Measurements from ENCODE around the gene FHOD3.

FHOD3 gene

GRCh38 chr18:36522509-36522908 is 225.0 kb downstream of the FHOD3 start:
- DNase-seq (ENCODE audit: low read depth): no peak

- no peak for DNase-seq (ENCODE audit: low read depth)
Measured at GRCh38 chr18:36525913-36526312, 228.4 kb downstream of the FHOD3 start.

- DNase-seq (ENCODE audit: low read depth): no peak
Measured at GRCh38 chr18:36526611-36527010, 229.1 kb downstream of the FHOD3 start.

DNA sequence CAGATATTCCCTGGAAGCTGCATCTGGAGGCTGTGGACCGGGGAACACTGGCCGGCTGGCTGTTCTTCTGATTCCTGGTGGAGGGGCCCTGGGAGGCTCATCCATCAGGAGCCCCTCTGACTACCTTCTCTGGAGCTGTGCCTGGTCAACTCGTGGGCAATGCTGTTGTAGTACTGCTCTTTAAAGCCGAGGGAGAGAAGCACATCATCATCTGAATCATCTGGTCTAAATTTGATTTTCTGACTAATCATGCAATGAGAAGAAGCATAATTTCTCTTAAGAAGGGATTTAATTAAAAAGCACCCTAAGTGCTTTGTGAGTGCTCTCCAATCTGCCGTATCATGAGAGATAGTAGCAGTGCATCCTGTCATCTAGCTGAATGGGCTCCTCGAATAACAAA is 229.5 kb downstream of the FHOD3 start:
- no peak for DNase-seq (ENCODE audit: low read depth)

DNA sequence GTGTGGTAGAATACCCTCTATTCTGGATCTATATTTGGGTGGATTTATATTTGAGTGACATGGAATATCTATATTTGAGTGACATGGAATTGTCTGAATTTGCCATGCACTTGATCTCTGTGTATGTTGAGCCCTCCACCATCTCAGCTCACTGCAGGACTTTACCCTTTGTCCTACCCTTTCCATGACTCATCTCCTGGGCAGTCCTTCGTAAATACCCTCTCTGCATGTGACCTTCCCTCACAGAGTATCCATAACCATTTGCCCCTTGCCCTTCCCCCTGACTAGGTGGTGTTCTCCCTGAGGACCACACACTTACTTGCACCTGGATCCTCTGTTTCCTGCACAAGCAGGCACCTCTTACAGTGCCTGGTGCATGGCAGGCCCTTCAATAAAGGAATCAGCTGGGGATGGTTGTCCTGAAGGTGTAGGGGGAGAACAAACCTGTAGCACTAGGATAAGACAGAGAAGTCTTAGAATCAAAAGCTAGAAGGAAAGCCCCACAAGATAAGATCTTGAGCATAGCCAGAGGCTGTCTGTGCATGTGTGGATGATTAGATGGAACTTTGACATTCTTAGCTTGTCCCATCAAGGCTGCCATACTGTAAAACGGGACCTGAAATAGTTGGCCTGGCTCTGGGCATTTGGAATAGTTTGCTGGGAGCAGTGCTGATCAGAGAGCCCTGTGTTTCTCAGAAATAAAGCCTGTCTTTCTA is 230.4 kb downstream of the FHOD3 start:
- DNase-seq (ENCODE audit: low read depth): no peak

DNA sequence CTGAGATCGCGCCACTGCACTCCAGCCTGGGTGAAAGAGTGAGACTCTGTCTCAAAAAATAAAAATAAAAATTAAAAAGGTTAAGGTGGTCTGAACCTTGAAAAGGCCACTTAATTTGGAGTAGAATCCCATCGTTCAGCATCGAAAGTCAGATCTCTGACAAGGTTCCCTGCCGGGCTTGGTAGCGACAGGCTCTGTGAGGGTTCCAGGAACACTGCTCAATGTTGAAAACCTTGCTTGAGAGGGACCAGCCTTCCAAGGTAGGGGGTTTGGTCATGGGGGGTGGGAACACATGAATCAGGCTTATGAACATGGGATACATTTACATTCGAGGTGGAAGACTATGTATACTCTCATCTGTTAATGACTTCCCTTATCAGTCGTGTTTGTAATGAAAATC is 232.2 kb downstream of the FHOD3 start:
- DNase-seq (ENCODE audit: low read depth): no peak

DNA sequence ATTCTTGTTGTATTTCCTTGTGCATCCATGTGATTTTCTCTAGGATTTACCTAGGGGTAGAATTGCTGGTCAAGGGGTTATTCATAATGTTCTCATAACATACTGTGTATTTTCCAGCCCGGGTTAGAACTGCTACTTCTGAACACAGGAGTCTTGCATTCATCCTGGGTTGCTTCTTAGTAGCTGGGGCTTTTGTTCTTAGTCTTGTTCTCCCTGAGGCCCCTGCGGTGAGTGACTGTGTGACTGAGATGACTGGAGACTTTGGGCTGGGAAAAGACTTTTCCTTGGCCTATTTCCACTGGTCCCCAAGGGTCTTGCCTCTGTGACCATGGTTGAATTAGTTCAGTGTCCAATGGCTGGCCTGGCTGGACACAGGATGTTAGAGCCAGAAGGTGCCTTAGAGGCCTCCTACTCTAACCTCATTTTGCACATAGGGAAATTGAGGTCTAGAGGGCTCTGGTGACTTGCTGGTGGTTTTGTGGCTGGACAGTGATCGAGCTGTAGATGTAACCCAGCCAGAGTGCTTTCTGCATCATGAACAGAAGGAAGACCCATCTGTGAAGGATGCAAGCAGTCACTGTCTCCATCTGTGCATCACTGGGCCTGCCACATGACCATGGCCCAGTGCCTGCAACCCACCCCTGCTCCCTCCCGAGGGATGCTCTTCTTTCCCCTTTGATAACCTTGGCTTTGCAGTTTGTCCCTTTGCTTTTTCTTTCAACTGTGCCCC is 233.3 kb downstream of the FHOD3 start:
- DNase-seq (ENCODE audit: low read depth): no peak

GRCh38 chr18:36531636-36532035 is 234.1 kb downstream of the FHOD3 start:
- DNase-seq (ENCODE audit: low read depth): no peak

- DNase-seq (ENCODE audit: low read depth): no peak
Measured at GRCh38 chr18:36532394-36532793, 234.9 kb downstream of the FHOD3 start.

- DNase-seq (ENCODE audit: low read depth): no peak
Measured at GRCh38 chr18:36532815-36533214, 235.3 kb downstream of the FHOD3 start.

DNA sequence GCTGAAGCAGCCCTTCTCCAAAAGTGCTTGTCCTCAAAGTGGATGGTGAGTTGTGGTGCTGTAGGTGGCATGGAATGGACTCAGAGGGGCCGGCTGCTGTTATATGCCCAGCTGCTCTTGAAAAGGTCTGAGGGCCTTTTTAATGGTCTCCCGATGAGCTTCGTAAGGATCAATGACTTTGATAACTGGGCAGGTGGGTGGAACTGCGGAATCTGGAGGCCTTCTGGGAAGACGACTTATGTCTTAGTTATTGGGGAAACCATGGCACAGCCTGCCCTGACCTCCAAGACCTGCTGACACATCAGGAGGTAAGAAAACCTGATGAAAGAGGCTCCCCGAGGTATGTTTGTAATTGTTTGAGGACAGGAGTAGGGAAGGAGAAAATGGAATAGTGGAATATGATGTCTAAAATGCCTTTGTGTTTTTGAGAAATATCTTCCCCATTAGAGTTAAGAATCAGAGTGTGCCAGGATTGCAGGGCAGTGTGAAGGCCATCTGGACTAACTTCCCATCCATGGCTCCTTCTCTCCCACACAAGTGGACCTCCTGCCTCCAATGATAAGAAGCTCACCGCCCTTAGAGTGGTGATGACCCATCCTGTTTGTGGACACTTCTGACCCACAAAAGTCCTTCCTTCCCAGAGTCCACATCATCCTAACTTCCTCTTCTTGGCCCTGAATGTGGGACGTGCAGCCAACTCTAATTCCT is 236.1 kb downstream of the FHOD3 start:
- DNase-seq (ENCODE audit: low read depth): no peak

DNA sequence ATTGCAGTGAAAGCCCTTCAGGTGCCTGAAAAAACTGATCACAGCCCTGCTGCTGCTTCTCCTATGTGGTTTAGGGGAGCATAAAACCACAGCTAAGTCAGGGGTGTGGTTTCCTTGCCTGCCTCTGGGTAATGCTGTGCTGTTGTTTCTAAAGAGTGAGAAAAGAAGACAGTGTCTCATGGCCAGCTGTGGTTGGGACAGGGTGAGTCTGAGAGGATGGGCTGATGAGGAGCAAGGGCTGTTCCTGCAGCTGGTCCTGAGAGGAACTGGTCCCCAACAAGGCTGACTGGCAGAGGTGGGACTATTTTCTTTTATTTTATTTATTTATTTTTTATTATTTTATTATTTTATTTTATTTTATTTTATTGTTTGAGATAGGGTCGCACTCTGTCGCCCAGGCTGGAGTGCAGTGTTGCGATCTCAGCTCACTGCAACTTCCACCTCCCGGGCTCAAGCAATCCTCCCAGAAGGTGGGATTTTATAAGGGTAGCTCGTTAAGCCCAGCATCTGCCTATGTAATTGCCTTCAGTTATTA is 236.7 kb downstream of the FHOD3 start:
- DNase-seq (ENCODE audit: low read depth): no peak

DNA sequence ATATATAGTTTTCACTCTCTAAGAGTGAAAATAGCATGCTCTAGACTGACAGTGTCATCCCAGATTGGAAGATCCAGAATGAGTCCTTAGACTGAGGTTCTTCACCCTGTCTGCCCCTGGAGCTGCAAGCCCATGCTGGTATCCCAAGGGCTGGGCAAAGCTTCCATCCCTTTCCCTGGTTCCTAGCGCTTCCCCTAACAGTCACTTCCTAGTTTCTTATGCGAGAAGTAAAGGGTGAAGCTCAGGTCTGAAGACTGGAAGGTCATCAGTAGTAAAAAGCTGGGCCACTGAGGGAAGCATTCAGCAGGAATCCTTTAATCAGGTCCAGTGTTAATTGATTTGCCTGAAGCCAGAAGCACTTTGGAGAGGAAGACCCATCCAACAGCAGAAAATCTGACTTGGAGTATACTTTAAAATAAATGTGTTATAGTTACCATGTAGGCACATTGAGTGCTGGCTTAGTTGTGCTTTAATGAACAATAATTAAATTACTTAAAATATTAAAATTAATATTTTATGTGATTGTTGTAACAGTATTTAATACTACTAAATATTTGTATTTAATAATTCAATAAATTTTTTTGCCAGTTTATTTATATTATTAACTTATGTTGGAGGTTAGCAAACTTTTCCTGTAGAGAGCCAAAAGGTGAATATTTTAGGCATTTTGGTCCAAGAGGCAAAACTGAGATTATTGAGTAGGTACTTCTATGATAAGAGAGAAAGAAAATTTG is 237.9 kb downstream of the FHOD3 start:
- DNase-seq (ENCODE audit: low read depth): no peak

GRCh38 chr18:36536426-36536825 is 238.9 kb downstream of the FHOD3 start:
- DNase-seq (ENCODE audit: low read depth): no peak

DNA sequence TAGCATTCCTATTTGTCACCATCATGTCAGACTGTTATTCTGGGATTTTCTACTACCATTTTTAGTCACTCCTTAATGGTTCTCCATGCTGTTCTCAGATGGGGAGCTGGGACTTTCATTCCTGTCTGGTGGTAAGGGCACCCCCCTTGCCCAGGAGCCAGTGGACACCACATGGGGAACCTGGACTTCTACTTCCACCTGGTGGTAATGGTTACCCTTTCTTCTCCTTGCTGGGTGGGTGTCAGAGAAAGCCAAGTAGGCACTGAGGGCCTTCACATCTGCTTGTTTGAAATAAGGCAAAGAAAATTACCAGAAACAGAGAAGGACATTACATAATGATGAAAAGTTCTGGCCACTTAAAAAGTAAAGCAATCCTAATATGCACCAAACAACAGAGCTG is 239.8 kb downstream of the FHOD3 start:
- no peak for DNase-seq (ENCODE audit: low read depth)

- DNase-seq (ENCODE audit: low read depth): no peak
Measured at GRCh38 chr18:36539674-36540231, 242.2 kb downstream of the FHOD3 start.

- no peak for DNase-seq (ENCODE audit: low read depth)
Measured at GRCh38 chr18:36543030-36543429, 245.5 kb downstream of the FHOD3 start.

- DNase-seq (ENCODE audit: low read depth): no peak
Measured at GRCh38 chr18:36543991-36544725, 246.6 kb downstream of the FHOD3 start.

DNA sequence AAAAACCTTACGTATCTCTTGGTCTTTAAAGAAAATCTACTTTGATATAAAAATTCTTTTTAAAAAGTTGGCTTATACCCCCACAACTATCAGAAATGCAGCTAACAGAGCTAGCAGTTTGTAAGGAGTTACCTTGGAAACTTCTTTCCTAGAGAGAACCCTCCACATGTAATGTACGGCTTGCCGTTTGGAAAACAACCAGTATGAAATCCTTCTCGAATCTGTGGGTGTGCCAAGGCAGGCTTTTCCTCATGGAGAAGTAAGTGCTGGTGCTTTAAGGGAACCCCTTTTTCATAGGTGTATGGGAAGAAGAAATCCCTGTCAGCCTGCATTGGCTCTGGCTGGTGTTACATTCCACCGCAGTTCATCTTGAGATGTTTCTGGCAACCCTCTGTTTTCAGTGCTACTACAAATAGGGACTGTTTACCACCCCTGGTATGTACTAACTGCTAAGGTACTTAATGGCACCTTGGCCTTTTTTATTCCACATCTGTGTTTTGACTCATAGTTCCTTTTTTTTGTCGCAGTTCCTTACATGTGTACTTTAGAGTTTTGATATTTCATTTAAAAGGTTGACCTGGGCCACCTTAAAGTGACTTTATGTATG is 248.4 kb downstream of the FHOD3 start:
- DNase-seq (ENCODE audit: low read depth): no peak

DNA sequence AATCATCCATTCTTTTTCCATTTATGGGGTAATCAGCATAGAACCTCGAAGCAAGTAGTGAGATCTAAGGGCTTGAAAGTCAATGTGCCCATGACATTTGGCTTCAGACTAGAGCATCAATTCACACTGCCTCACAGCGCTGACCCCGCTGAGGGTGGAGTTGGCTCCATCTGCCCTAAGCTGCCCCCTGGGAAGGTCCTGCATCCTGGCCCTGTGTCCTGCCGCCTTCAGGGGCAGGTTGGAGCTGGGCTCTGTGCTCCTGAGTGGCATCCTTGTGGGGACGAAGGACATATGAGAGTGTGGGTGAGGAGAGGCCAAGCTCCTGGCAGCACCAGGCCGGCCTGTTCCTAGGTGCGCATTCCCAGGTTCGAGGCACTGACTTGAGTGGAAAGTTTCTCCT is 249.4 kb downstream of the FHOD3 start:
- no peak for DNase-seq (ENCODE audit: low read depth)

GRCh38 chr18:36547544-36547943 is 250.0 kb downstream of the FHOD3 start:
- no peak for DNase-seq (ENCODE audit: low read depth)
